Adrenal gland (tissue), 12 donors: ENCODE data around the gene MAP7D1. TPM values are rescaled to one million over a fixed set of nuclear protein-coding genes. Genes with fewer than 3 reads are reported as not detected.

Source experiments
- DNase-seq, 7 donors: peaks; one replicate each; pipeline ENCODE4 v3.0.0-alpha.2; 2019 to 2020
- H3K27ac ChIP-seq, 5 donors: fragments of 200-600 bp; sonication (generic) in 4 of 5; 1 replicate in 3 of 5; 2 replicates in 2 of 5; pipeline versions ENCODE4 v1.5.1 to v1.8.0; 2016 to 2020; ENCODE audit warnings: mild to moderate bottlenecking in 1 of 5
- H3K27me3 ChIP-seq: fragments of 200-600 bp; 2 replicates; pipeline ENCODE4 v1.8.0; 2021
- H3K36me3 ChIP-seq, 2 donors: fragments of 200-600 bp; replicated peaks in 1 of 2; 1 replicate in 1 of 2; 2 replicates in 1 of 2; pipeline versions ENCODE4 v1.5.1 to v1.8.0; 2018 to 2022
- H3K4me1 ChIP-seq, 2 donors: fragments of 200-600 bp; replicated peaks in 1 of 2; 1 replicate in 1 of 2; 2 replicates in 1 of 2; pipeline versions ENCODE4 v1.5.1 to v1.8.0; 2018 to 2021
- H3K4me3 ChIP-seq, 4 donors: fragments of 200-600 bp; sonication (generic) in 3 of 4; one replicate each; pipeline ENCODE4 v1.5.1; 2016 to 2018
- H3K9me3 ChIP-seq, 3 donors: fragments of 200-600 bp; sonication (generic) in 1 of 3; replicated peaks in 1 of 3; 1 replicate in 2 of 3; 2 replicates in 1 of 3; pipeline versions ENCODE4 v1.5.1 to v1.8.0; 2016 to 2021
- POLR2A ChIP-seq, 2 donors: fragments of 450-650 bp; IDR thresholded peaks; one replicate each; pipeline ENCODE4 v1.6.1; 2017; ENCODE audit warnings: antibody characterized with exemption in 2 of 2, mild to moderate bottlenecking in 2 of 2, moderate library complexity in 1 of 2
- WGBS, 4 donors: extraction: QIAGEN DNeasy Blood & Tissue Kit in 2 of 4; methylation state at CpG; one replicate each; pipeline versions ENCODE4 v1.1.5 to v1.1.7; 2013 to 2017; 5-methylcytosine and 5-hydroxymethylcytosine counted together
- intact Hi-C, 2 donors: fragments of 100-400 bp; cut with DNase I; formaldehyde crosslinking; loops; one replicate each; pipeline versions ENCODE4 v1.14.1 to v1.15.0; 2022 to 2023
- polyA plus RNA-seq, 3 donors: library from polyadenylated mRNA; stranded (reverse); fragments of 200-250 nt in 2 of 3; fragments of 350-450 nt in 1 of 3; fragmentation: Illumina TruSeq in 1 of 3; extraction: RNeasy Lipid Tissue Mini Kit (QIAGEN cat#74804) in 1 of 3; gene quantifications; one replicate each; pipeline ENCODE4 v1.2.3, GENCODE V29; 2013 to 2014
- total RNA-seq, 9 donors: library from RNA; depleted of rRNA in 4 of 9; stranded (reverse); fragments of >200 nt in 4 of 9; fragments of 120-200 nt in 1 of 9; fragmentation: NEBNext Ultra II Directional in 1 of 9; extraction: Animal tissue kit (Norgen Biotek cat#: 25700) in 1 of 9; gene quantifications; one replicate each; pipeline versions ENCODE4 v1.1.0 to v1.2.4, GENCODE V29; 2013 to 2023
- TF ChIP-seq, protein P1 (sequence below), 6 experiments: fragments of 450-650 bp in 4 of 6; fragments of 200-600 bp in 2 of 6; sonication (generic) in 1 of 6; IDR thresholded peaks; 1 replicate in 5 of 6; 2 replicates in 1 of 6; pipeline versions ENCODE4 v1.5.1 to v1.8.0; 2016 to 2021; ENCODE audit warnings: antibody characterized with exemption in 6 of 6, mild to moderate bottlenecking in 2 of 6, moderate library complexity in 1 of 6
- donor health status: healthy with polysubstance abuse.
- donor health status: Bipolar disorder and iron deficiency.
- donor health status: DM: yes; HTN: yes; CAD: no.
- donor health status: DM: no; HTN: no; CAD: no.
- donor health status: DM: no; HTN: no; CAD: no.
- donor health status: DM: yes; HTN: yes; CAD: no.

MAP7D1 gene
- total and polyA plus RNA-seq, 12 donors = 11.8 to 121 (median 68.3) TPM

DNA sequence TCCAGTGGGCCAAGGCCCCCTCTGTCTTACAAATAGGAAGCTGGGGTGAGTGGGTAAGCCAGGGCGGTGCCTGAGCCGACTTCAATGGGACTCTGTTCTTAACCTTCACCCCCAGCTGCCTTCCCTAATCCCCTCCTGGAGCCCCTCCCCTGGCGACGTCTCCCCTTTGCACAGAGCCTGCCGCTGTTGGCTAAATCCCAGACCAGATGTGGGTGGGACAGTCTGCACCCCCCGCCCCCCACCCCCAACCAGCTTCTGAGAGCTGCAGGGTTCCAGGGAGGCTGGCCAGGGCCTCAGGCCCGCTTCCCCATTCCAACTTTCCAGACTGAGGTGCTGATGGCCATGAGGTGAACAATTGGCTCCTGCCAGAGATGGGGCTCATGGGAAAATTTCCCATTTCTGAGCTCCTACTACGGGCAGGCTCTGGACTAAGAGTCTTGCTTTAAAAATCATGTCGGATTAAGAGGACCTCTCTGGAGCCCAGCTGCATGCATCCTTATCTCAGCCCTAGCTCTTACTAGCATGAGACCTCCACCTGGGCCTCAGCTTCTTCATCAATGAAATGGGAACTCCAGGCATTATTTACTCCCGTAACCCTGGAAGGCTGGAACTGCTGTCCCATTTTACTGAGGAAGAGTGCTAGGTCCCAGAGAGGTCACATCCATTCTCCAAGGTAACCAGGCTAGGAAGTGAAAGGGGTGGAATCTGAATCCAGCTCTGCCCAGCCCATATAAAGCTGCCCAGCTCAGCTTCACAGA, 37.3 kb upstream of the MAP7D1 start:
- H3K4me1 ChIP-seq = no peaks in the 10 kb centered on the region
- H3K27me3 ChIP-seq = no peaks in the 10 kb centered on the region
- no peak for DNase-seq
- WGBS, 4 donors = 74 to 85% (median 77%) methylated on average over 3 to 10 of the region's 10 CpGs
- H3K4me3 ChIP-seq = no peak overlapping the region
- intact Hi-C loops = no loop called here
- no peaks in the 10 kb centered on the region for H3K9me3 ChIP-seq
- no peaks in the 10 kb centered on the region for H3K36me3 ChIP-seq
- TF ChIP-seq, protein P1, sequence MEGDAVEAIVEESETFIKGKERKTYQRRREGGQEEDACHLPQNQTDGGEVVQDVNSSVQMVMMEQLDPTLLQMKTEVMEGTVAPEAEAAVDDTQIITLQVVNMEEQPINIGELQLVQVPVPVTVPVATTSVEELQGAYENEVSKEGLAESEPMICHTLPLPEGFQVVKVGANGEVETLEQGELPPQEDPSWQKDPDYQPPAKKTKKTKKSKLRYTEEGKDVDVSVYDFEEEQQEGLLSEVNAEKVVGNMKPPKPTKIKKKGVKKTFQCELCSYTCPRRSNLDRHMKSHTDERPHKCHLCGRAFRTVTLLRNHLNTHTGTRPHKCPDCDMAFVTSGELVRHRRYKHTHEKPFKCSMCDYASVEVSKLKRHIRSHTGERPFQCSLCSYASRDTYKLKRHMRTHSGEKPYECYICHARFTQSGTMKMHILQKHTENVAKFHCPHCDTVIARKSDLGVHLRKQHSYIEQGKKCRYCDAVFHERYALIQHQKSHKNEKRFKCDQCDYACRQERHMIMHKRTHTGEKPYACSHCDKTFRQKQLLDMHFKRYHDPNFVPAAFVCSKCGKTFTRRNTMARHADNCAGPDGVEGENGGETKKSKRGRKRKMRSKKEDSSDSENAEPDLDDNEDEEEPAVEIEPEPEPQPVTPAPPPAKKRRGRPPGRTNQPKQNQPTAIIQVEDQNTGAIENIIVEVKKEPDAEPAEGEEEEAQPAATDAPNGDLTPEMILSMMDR (IDR thresholded peaks at IDR 0.05) = no peak
- no peak for TF ChIP-seq POLR2A (IDR thresholded peaks at IDR 0.05)
- no peak overlapping the region for H3K27ac ChIP-seq

DNA sequence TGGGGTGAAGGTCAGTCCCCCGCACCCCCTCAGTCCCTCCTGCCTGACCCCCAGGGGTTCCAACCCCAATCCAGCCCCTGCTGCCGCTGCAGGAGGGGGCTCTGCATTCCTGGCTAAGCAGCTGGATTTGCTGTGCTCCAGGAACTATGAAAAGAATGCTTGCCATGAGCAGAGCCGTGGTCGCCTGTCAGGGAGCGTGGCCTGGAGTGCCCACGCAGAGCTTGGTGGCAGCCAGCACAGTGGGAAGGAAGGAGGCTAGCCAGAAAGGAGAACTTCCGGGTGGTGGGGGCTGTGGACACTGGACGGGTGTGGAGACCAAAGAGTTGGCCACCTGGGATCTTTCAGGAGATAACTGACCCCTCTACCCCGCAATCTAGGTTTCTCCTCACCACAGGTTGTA, 36.5 kb upstream of the MAP7D1 start:
- Histone ChIP-seq H3K27ac (peak overlapping the region in 1 of 5 donors; percentile 32), H3K4me1 (no peaks in the 10 kb centered on the region)

DNA sequence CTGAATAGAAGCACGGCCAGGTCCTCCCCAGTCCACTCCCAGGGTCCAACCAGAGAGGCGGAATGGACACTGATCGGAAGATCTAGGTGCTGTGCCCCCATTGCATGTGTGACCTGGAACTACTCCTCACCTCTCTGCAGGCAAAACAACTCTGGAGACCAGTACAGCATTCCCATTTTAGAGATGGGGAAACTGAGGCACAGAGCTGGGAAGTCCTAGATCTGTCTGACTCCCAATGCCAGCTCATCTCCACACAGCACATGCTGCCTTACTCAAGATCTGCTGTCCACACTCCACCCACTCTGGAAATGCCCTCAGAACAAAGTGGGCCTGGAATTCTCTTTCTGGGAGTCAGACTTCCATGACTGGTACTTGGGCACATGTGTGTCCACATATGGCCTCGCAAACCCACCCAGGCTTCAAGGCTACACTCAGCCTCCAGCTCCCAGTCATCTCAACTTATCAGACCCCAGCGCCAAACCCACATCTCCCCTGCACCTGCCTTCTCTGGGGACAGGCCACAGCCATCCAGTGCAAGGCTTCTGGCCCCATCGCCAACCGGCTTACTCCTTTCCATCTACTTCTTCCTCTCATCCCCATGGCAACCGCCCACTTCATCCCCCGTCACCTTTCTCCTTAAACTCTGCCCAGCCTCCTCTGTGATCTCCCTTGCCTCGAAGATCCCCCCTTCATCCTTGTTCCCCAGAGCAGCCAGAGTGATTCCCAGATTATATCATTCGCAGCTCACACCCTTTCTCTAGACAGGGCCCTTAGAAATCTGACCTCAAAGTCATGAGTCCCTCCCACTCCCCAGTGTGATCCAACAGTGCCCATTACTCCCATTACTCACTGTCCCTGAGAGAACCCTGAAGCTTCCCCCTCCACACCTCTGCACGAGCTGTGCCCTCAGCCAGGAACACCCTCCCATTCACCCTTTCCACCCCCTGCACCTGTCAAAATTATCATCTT, 33.6 kb upstream of the MAP7D1 start:
- Histone ChIP-seq H3K4me1 (peaks cover 0 to 6% of the 10 kb centered on the region in 2 donors), H3K9me3 (no peaks in the 10 kb centered on the region), H3K27ac (no peak overlapping the region), H3K4me3 (no peak overlapping the region), H3K36me3 (no peaks in the 10 kb centered on the region), H3K27me3 (peaks cover 3% of the 10 kb centered on the region)
- 85 to 93% (median 88%) methylated on average over 11 to 12 of the region's 12 CpGs for WGBS, 4 donors
- DNase-seq = no peak
- intact Hi-C loops = no loop called here
- TF ChIP-seq, protein P1 (IDR thresholded peaks at IDR 0.05) = no peak
- TF ChIP-seq POLR2A (IDR thresholded peaks at IDR 0.05) = no peak

More for the DNA sequence above, 36.5 kb upstream of the MAP7D1 start:
- Histone ChIP-seq H3K9me3 (no peaks in the 10 kb centered on the region), H3K36me3 (no peaks in the 10 kb centered on the region), H3K4me3 (no peak overlapping the region), H3K27me3 (no peaks in the 10 kb centered on the region)
- no peak for DNase-seq
- TF ChIP-seq POLR2A (IDR thresholded peaks at IDR 0.05) = no peak
- TF ChIP-seq, protein P1 (IDR thresholded peaks at IDR 0.05) = no peak
- 52 to 62% (median 61%) methylated on average over 7 to 9 of the region's 9 CpGs for WGBS, 4 donors
- intact Hi-C loops = no loop called here

DNA sequence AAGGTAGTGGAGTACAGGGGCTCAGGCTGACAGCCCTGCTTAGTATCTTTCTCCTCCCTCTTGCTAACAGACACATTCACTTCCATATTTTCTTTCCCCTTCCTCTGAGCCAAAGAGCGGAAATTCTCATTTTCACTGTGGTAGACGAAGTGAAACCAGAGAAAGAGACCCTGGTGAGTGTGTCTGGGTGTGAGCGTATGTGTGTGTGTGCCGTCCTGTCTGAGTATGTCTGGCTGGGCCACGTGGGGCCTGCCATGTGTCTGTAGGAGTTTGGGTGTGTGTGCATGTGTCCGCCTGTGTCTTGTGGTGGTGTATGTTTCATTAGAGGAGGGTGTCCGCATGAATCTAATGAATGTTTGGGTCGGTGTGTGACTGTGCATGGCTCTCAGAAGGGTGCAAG, 32.6 kb upstream of the MAP7D1 start:
- 59 to 77% (median 68%) methylated on average over 8 of the region's 8 CpGs for WGBS, 4 donors
- intact Hi-C loops = no loop called here
- Histone ChIP-seq H3K36me3 (no peaks in the 10 kb centered on the region), H3K4me1 (peaks cover 0 to 6% of the 10 kb centered on the region in 2 donors), H3K27ac (peak overlapping the region in 2 of 5 donors; percentile 12 to 49), H3K27me3 (peaks cover 3% of the 10 kb centered on the region), H3K9me3 (no peaks in the 10 kb centered on the region), H3K4me3 (no peak overlapping the region)
- peak in 1 of 7 donors; percentile 32 for DNase-seq
- TF ChIP-seq POLR2A (IDR thresholded peaks at IDR 0.05) = no peak
- TF ChIP-seq, protein P1 (IDR thresholded peaks at IDR 0.05) = no peak
